Esophagus squamous epithelium (tissue), 4 donors: Measurements from ENCODE around the gene CLN3.

Experiments
- CTCF ChIP-seq, 6 experiments: fragments of 450-650 bp in 4 of 6; fragments of 200-600 bp in 2 of 6; sonication (generic) in 2 of 6; IDR thresholded peaks; one replicate each; pipeline ENCODE4 v1.5.1; 2016 to 2019; ENCODE audit warnings: antibody characterized with exemption in 6 of 6, mild to moderate bottlenecking in 4 of 6, moderate library complexity in 4 of 6
- POLR2A ChIP-seq, 4 donors: fragments of 450-650 bp; IDR thresholded peaks; one replicate each; pipeline ENCODE4 v1.6.1; 2017; ENCODE audit warnings: antibody characterized with exemption in 4 of 4, mild to moderate bottlenecking in 4 of 4, moderate library complexity in 3 of 4

- TF ChIP-seq CTCF (IDR thresholded peaks at IDR 0.05): no peak
- no peak for TF ChIP-seq POLR2A (IDR thresholded peaks at IDR 0.05)
Measured at GRCh38 chr16:28503470-28504259, 11.8 kb upstream of the CLN3 start.
